ENCODE results near the gene IRAK1BP1. TPM values are rescaled to one million over a fixed set of nuclear protein-coding genes. Genes with fewer than 3 reads are reported as not detected.

Gene IRAK1BP1
- total RNA-seq, 1 donor from 2014 or later, result 13.8 TPM

- H3K4me3 Mint-ChIP-seq (ENCODE audit: unreplicated experiment), result no peak overlapping the region
- no peaks in the 10 kb centered on the region for H3K4me1 Mint-ChIP-seq (ENCODE audit: low read depth, unreplicated experiment)
Observed at GRCh38 chr6:78842953-78843352, 24.4 kb upstream of the IRAK1BP1 start.

GRCh38 chr6:78844899-78845298 lies 22.5 kb upstream of the IRAK1BP1 start:
- no peak for DNase-seq
- no peaks in the 10 kb centered on the region for H3K4me1 Mint-ChIP-seq (ENCODE audit: low read depth, unreplicated experiment)
- TF ChIP-seq, protein P1, sequence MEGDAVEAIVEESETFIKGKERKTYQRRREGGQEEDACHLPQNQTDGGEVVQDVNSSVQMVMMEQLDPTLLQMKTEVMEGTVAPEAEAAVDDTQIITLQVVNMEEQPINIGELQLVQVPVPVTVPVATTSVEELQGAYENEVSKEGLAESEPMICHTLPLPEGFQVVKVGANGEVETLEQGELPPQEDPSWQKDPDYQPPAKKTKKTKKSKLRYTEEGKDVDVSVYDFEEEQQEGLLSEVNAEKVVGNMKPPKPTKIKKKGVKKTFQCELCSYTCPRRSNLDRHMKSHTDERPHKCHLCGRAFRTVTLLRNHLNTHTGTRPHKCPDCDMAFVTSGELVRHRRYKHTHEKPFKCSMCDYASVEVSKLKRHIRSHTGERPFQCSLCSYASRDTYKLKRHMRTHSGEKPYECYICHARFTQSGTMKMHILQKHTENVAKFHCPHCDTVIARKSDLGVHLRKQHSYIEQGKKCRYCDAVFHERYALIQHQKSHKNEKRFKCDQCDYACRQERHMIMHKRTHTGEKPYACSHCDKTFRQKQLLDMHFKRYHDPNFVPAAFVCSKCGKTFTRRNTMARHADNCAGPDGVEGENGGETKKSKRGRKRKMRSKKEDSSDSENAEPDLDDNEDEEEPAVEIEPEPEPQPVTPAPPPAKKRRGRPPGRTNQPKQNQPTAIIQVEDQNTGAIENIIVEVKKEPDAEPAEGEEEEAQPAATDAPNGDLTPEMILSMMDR (IDR thresholded peaks at IDR 0.05; ENCODE audit: partially characterized antibody, unreplicated experiment), result no peak
- H3K27ac Mint-ChIP-seq (ENCODE audit: unreplicated experiment), result no peak overlapping the region
- no peak overlapping the region for H3K4me3 Mint-ChIP-seq (ENCODE audit: unreplicated experiment)
- H3K27me3 Mint-ChIP-seq (ENCODE audit: unreplicated experiment), result no peaks in the 10 kb centered on the region
- H3K9me3 Mint-ChIP-seq (ENCODE audit: unreplicated experiment), result no peaks in the 10 kb centered on the region
- H3K36me3 Mint-ChIP-seq (ENCODE audit: unreplicated experiment), result no peaks in the 10 kb centered on the region

More at GRCh38 chr6:78842953-78843352, 24.4 kb upstream of the IRAK1BP1 start:
- no peak for DNase-seq
- no peak overlapping the region for H3K27ac Mint-ChIP-seq (ENCODE audit: unreplicated experiment)
- H3K9me3 Mint-ChIP-seq (ENCODE audit: unreplicated experiment), result peaks cover 2% of the 10 kb centered on the region
- TF ChIP-seq, protein P1 (IDR thresholded peaks at IDR 0.05; ENCODE audit: partially characterized antibody, unreplicated experiment), result no peak
- no peaks in the 10 kb centered on the region for H3K27me3 Mint-ChIP-seq (ENCODE audit: unreplicated experiment)
- H3K36me3 Mint-ChIP-seq (ENCODE audit: unreplicated experiment), result no peaks in the 10 kb centered on the region

- Mint-ChIP-seq H3K27me3 (ENCODE audit: unreplicated experiment) (no peaks in the 10 kb centered on the region), H3K9me3 (ENCODE audit: unreplicated experiment) (no peaks in the 10 kb centered on the region), H3K27ac (ENCODE audit: unreplicated experiment) (no peak overlapping the region), H3K4me1 (ENCODE audit: low read depth, unreplicated experiment) (no peaks in the 10 kb centered on the region), H3K36me3 (ENCODE audit: unreplicated experiment) (no peaks in the 10 kb centered on the region), H3K4me3 (ENCODE audit: unreplicated experiment) (no peak overlapping the region)
- no peak for DNase-seq
- TF ChIP-seq, protein P1 (IDR thresholded peaks at IDR 0.05; ENCODE audit: partially characterized antibody, unreplicated experiment), result no peak
Observed at GRCh38 chr6:78845567-78845966, 21.8 kb upstream of the IRAK1BP1 start.

- Mint-ChIP-seq H3K4me3 (ENCODE audit: unreplicated experiment) (no peak overlapping the region), H3K27ac (ENCODE audit: unreplicated experiment) (no peak overlapping the region), H3K9me3 (ENCODE audit: unreplicated experiment) (no peaks in the 10 kb centered on the region), H3K36me3 (ENCODE audit: unreplicated experiment) (no peaks in the 10 kb centered on the region), H3K27me3 (ENCODE audit: unreplicated experiment) (no peaks in the 10 kb centered on the region), H3K4me1 (ENCODE audit: low read depth, unreplicated experiment) (peaks cover 1% of the 10 kb centered on the region)
- TF ChIP-seq, protein P1 (IDR thresholded peaks at IDR 0.05; ENCODE audit: partially characterized antibody, unreplicated experiment), result no peak
- no peak for DNase-seq
Observed at GRCh38 chr6:78850621-78851020, 16.7 kb upstream of the IRAK1BP1 start.

- no peaks in the 10 kb centered on the region for H3K36me3 Mint-ChIP-seq (ENCODE audit: unreplicated experiment)
- no peak overlapping the region for H3K27ac Mint-ChIP-seq (ENCODE audit: unreplicated experiment)
- no peaks in the 10 kb centered on the region for H3K27me3 Mint-ChIP-seq (ENCODE audit: unreplicated experiment)
- no peak overlapping the region for H3K4me3 Mint-ChIP-seq (ENCODE audit: unreplicated experiment)
- H3K4me1 Mint-ChIP-seq (ENCODE audit: low read depth, unreplicated experiment), result peaks cover 1% of the 10 kb centered on the region
- DNase-seq, result no peak
- TF ChIP-seq, protein P1 (IDR thresholded peaks at IDR 0.05; ENCODE audit: partially characterized antibody, unreplicated experiment), result no peak
- H3K9me3 Mint-ChIP-seq (ENCODE audit: unreplicated experiment), result no peaks in the 10 kb centered on the region
Observed at GRCh38 chr6:78851156-78851555, 16.2 kb upstream of the IRAK1BP1 start.

Measured in glutamatergic neuron (in vitro differentiated cells).